ENCODE measurements around the gene CYP26B1.

CYP26B1 gene

DNA sequence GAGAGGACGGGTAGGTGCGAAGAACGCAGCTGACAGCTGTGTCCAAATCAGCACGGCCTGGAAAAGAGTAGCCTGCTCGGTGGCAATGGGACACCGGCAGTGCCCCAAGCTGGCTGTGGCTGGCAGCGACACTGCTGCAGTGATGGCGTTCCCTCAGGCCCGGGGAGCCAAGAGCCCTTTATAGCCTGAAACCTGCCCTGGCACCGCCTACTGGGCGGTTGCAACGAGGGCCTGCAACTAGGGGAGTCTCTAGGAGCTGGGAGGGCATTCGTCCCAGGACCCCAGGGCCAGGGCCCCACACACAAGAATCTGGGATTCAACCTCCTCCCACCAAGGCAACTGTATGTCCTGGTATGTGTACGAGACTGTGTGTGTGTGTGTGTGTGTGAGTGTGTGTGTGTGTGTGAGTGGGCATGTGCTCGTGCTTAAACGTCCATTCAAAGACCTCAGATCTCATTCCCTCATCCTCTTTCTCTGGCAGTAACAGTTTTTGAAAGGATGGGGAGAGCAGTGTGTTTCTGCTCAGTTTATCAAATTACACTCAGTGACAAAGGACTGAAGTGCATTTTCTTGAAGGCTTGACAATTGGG is 6.8 kb upstream of the CYP26B1 start:
- no peak for DNase-seq

DNA sequence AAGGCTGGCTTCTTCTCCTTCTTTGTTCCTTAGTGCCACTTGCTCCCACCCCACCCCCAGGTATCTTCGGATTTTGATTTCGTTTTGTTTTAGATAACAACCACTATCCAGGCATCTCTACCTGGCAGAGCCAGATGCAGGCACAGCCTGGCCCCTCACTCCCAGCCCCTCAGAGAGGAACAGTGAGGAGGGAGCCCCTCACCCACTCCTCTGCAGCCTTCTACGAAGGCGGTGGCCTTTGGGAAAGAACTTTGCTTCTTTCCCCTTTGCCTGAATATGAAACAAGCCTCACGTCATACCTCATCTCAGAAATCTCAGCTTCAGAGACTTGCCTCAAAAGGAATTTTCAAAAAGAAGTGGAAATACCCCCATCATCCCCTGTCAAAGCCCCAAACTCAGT is 6.3 kb upstream of the CYP26B1 start:
- DNase-seq, result no peak

DNA sequence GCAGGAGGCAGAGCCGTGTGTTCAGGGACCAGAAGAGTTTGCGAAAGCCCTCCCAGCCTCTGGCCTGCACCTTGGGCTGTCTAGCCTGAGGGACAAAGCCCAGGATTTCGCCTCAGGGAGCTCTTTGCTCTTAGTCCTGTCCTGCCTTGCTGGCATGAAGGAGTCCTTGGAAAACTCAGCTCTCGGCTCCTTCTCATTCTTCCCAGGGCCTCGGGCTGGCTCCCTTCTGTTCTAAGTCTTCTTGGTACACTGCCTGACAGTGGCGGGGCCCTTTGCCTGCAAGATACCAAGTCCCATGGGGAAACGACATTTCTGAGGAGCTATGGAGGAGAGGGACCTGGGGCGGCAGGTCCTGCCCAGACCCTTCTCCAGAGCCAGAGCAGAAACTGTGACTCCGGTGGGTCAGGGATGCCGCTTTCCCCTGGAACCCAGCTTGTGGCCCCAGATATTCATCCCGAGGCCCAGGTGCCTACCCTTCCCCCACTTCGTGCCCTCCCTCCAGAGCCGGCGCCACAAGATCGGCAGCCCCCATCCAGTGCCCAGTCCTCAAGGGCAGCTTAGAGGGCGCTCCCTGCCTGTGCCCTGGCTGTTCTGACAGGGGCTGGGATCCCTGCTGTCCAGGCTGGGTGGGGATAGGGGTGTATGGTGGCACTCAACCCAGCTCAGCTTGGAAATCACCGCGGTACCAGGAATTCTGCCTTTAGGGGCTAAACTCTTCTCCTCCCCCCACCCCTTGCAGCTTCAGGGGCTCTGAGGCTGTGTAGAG is 5.5 kb upstream of the CYP26B1 start:
- DNase-seq, result no peak

DNA sequence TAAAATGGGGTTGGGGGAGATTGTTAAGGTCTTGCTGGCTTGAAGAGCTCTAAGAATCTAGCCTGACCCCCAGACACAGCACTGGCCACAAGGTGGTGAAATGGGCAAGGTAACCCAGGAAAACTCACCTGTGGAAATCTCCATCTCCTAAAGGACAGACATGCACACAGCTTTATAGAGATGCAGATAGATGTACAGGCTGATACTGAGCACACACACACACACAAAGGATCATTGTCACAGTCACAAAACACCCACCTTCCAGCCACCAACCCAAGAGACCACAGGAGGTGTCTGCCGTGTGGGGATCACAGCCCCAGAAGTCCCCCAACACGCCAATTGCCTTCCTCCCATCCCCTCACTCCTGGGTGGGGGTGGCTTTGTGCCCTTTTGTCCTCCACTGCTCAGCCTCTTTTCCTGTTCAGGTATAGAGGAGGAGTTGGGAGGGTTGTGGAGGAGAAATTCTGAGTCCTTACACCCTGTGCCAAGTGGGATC is 3.2 kb upstream of the CYP26B1 start:
- no peak for DNase-seq

DNA sequence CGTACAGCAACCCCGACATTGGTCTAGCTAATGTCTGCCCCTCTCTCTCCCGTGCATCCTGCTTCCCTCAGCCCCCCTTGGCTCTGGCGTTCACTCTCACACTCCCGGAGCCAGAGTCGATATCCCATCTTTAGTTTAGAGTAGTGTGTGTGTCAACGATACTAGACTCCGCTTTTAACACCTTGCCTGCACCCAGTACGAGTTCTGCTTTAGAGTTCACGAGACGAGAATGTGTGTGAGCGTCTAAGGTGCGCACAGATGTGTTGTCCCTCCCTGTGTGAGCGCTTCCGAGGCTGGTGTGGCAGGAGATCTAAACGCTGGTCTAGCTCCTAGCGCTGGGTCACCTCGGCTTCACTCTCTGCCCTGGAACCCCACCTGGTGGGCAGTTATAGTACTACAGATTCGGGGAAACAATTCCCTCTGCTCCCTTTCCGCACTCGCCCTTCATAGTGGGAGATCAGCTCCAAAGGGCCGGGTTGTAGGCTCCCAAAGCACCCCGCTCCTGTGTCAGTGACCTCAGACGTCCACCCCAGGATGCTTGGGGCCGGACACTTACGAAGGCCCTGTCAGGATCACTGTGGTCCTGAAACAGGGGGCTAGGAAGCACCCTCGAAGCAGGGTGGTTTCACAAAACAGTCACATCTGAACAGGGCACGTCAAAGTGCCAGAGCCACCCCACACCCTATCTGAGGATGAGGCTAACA is 2.6 kb upstream of the CYP26B1 start:
- peak; percentile 70 for DNase-seq

DNA sequence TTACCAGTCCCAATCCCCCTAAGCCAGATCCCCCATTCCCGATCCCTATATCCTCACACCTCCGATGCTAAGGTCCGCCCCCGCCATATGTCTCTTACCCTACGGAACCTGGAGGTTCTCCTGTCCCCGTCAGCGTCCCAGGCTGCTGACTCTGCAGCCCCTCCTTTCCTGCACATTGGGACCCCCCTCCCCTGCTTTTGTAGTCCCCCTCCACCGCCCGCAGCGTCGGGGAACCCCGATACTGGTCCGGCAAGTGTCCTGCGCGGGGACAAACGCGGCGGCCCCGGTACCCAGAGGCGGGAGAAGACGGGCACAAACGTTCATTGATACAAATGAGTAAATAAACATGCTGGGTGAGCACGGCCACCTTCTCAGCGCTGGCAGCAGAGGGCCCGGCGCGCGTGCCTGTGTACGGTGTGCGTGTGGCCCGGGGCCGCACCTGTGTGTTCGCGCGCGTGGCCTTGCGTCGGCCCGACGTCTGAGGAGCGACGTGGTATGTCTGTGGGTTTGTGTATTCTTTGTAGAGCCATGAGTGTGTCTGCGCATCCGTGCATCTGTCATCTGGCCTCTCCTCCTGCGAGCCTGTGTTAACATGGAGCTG is 2.0 kb upstream of the CYP26B1 start:
- DNase-seq, result no peak

DNA sequence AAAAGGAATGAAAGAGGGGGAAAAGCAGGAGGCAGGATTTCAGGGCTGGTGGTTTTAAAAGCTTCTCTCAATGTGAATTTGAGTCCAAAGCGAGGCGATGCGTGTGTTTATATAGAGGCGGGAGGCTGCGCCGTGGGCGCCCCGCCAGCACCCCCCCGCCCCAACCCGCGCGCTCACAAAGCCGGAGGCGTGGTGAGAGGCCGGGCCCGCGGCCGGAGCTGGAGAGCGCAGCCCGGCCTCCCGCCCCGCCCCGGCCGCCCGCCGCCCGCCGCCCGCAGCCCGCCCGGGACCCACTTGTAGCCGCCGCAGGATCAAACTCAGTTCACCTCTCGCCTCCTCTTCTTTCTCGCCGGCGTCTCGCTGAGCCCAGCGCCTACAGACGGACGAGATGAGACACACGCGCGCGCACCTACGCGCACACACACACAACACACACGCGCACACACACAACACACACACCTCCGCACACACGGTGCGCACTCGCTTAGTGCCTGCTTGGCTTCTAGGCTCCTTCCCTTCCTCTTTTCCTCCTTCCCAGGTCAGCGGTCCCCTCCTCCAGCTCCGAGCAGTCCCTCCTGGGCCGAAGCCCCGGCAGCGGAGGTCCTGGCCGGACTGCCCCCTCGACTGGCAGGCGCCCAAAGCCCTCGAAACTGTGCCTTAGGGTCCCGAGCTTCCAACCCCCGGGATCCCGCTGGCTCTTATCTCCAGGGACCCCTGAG is 1.3 kb upstream of the CYP26B1 start:
- DNase-seq, result no peak

DNA sequence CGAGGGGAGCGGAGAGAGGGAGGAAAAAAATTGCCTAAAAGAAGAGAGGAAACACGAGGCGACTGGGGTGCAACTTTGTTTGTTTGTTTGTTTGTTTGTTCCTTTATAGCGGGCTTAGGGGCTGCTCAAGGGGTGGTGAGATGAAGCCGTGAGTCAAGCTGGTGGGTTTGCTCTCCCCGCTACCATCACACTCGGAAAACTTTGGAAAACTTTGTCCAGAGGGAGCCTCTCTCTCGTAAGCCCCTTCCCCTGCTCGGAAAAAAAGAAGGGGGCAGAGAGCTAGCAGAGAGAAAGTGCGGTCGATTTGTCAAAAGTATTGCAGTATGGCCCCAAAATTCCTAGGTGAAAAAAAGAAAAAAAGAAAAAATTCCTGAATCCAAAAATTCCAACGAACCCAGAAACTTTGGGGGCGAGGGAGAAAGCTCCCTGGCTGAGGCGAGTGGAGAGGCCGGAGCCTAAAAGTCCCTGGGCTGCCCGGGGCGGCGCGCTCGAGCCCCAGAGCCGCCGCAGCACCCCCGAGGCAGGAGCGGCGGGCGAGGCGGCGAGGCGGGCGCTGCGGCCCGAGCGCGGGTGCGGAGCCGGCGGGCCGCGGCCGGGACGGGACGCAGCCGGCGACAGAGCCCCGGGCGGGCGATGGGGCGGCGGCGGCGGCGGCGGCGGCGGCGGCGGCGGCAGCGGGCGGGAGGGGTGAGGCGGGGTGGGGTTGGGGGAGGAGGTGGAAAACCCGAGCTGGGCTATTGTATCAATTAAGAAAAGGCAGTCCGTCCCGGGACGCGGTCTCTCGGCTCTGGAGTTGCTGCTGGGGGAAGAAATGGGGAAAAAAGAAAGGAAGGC is 558 bp upstream of the CYP26B1 start:
- no peak for DNase-seq

DNA sequence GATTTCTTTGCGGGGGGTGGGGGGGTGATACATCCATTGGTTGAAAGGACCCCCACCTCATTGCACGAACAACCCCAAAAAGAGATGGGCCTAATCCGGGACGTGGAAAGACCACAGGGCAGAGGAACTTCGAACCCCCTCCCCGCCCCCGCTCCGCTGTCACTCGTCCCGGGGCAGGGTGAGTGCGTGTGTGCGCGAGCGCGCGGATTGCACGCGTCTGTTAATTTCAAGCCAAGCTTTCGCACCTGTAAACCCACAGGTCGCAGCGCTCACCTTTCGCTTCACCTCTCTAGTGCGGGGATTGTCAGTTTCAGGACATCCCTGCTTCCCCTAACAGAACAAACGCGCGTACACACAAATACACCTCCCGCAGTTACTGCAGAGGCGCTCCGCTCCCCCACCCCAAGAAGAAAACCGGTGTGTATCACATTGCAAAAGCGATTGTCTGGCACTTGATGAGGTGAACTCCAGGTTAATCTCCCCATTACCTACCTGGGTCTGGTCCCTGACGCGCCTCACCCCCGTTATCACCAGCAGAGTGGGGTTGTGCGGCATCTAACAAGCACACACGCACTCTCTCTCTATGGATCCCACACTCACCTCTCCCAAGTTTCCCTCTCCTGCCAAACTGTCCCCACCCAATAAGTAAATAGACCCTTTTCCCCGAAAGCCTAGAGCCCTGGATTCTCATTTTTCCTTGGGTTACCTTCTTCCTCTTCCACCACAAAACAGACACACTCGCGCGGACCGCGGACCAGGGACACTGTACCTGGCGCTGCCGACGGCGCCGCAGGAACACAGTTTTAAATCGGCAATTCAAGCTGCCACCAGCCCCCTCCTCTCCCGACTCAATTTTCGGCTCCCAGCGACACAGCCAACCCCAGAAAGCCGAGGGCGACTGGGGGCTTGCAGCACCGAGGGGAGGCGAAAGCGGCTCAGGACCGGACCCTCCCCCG is 1.0 kb downstream of the CYP26B1 start:
- DNase-seq, result no peak

DNA sequence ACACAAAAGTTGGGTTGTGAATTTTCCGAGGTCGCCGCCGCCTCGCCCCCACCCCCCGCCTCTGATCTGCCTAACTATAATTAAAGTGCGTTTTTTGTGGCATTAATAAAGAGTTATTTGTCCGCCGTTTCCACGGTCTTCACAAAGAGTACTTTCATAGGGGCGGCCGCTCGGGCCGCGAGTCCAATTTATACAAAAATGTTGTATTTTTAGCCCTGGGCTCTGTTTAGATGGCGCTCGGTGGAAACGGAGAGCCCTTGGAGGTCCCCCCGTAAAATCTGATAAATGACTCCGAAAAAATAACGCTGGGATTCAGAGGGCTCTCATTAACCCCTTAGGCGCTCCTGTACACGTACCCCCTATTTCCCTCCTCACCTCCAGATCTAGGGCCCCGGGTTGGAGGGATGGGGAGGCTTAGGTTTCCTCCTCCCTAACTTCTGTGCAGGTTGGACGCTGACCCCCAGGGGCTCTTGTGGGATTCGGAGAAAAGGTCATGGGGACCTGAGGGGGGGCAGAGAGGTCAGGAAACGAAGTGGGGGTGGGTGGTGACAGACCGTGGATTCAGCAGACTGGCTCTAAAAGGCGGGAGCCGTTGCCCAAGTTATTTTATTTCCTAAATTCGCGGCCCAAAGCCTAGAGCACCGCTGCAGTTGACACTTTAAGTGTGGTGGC is 1.9 kb downstream of the CYP26B1 start:
- no peak for DNase-seq

DNA sequence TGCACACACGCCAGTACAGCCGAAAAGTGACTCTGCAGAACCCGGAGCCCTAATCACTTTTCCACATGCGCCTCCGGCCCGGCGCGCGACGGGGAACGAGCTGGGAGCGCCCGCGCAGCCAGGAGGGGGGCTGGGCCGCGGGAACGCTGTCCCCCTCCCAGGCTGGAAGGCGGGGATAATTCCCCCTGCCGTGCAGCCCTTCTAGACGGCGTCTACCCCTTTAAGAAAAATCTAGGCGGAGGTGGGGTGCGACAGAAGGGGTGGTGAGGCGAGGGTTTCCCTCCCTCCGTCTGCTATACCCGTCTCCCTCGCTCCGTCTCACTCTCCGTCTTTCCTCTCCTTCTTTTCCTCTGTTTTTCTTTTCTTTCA is 2.4 kb downstream of the CYP26B1 start:
- DNase-seq, result no peak

DNA sequence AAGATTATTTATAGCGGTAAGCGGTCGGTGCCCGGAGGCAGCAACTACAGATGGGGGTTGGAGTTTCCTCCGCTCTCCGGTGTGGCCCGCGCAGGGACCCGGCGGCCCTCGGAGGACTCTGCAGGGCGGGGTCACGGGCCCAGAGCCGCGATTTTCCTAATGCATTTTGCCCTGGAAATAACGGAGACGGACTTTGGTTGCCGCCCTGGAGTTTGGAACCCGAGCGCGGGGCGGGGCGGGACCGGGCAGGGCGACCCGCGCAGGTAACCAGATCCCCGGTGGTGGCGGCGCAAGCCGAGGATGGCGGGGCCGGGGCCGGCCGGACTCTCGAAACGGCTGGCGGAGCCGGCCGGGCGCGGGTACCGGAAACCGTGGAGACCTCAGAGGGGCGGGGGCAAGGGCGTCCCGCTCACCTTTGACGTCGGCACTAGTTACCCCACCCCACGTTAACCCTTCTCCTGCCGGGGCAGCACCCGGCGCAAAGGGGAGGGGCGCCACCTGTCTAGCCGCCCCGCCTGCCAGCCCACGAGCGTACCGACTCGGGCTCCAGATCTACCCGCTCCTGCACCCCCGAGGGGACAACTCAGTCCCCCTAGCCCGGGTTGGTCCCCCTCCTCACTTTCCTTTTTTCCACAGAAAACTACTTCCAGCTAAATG is 2.9 kb downstream of the CYP26B1 start:
- DNase-seq, result no peak

DNA sequence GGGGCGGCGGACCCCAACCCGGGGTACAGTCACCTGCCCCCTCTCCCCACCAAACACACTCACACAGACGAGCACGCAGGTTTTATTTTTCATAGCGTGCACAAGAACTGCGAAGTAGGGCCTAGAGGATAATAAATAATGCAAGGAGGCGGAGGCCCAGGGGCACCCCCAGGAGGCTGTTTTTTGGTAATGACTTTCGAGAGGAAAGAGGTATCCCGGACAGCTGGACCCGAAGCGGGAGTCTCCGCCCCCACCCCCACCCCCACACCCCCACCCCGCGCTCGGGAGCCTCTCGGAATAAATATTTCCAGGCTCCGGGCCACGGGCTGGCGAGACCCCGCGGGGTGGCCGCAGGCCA is 3.4 kb downstream of the CYP26B1 start:
- no peak for DNase-seq

DNA sequence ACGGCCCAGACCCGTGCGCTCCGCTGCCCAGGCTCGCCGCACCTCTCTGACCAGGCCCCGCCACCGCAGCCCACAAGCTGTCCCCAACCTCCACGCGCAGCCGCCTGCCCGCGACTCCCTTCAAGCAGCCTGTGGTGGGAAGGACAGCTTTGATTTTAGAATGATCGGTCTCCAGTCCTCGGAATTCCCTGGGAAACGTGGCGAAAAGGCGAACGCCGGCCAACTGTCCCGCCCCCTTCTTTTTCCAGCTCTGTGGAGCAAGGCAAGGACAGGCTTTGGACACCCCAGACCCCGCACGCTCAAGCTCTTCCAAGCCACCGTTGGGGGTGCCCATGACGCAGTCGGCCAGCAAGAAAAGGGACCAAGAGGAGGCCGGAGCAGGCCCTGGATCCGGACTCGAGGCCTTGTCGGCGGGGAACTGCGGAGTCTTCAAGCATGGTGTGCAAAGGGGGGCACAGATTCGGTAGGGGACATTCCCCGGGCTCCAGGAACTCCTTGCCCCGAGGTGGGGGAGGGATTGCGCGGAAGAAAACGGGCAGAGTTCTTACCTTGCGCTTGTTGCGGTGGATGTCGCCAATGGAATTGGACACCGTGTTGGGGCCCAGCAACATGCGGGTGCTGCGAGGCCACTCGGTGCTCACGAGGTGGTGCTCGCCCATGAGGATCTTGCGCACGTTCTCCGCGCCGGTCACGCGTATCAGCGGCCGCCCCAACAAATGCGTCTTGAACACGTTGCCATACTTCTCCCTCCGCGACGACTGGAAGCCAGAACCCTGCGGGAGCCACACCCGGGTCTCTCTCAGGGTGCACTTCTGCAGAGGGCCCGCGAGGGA is 4.0 kb downstream of the CYP26B1 start:
- no peak for DNase-seq

DNA sequence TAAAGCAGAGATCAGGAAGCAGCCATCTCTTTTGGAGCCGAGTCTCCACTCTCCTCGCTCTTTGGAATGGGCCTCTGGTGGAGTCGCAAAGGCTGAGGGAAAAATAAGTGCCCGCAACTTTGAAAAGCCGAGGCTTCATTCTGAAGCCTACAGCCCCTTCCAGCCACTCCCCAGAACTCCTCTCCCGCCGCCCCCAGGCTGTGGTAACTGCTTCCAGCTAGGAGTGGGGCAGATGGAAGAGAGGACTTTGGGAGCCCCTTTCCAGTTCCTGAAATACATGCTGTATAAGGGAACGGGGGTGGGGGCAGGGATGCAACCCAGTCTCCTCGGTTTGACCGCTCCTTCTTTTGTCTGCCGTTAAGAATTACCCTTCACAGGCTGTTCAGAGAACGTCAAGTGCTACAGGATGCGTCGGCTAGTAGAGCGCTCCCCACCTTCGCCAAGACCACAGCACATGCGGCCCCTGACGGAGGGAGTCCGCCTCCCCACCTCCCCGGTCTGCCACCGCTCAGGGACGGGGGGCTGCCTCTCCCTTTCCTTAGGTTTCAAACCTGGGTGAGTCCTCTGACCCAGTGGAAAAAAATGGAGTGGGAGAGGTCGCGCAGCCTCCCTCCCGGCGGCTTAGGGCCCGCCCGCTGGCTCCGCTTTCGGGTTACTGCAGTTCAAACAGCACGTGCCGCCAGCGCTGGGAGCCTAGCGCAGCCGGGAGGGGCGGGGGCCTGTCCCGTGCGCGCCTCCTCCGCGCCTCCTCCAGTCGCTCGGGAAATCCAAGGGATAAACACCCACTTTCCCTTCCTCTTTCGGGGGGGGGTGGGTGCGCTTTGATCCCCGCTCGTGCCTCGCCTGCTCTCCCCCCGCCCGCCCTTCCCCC is 4.9 kb downstream of the CYP26B1 start:
- no peak for DNase-seq

DNA sequence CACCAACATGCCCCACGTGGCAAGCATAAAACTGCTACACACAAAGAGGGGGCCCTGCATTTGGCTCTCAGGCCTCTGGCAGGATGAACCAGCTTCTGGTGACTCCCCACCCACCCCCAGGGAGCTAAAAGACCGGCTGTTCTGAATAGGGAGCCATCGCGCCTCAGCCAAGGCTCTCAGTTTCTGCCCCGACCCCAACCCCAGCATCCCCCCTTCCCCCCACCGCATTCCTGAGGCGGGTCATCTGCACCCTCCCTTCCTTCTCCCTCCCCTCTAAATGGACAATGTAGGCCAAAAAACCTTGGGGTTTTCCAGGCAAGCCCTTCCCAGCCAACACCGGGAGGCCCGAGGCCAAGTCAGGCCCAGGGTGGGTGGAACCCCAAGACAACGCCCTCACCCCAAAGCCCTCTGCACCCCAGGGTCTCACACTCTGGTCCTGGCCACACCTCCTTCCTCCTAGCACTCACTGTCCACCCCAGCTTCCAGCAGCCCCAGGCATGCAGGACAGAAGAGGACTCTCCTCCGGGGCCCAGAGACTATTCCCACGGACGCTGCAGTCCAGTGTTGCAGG is 5.7 kb downstream of the CYP26B1 start:
- DNase-seq, result no peak

DNA sequence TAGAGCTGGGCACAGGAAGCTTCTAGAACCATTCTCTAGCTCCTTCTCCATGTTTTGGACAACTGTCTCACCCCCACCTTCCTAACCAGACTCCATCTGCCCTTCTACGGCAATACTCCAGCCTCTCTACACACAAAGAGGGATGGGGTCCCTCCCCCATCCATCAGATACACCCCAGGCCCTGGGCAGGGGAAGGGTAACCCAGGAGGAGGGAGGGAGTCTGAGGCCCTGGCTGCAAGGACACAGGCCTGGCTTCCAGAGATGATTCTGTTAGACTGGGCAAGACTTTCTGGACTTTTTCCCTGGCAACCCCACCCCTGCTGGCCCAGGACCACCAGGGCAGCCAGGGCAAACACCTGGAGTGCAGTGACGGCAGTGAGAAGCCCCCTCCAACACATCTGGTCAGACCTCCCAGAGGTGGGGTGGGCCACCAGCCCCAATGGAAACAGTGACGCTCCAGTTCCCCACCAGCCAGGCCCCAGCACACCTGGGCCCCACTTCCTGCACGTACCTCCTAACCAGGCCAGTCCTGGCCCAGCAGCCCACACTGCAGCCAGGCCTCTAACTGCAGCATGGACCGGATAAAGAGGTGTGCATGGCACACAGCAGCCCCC is 6.5 kb downstream of the CYP26B1 start:
- DNase-seq, result no peak
